Caco-2 (cell line): ENCODE results near the gene DUSP1. TPM values are rescaled to one million over a fixed set of nuclear protein-coding genes. Genes with fewer than 3 reads are reported as not detected.

Experiments used
- BruUV-seq: library from RNA; stranded (reverse); fragments of 400-500 nt; replicated peaks from 2 replicates; lab custom pipeline; 2021; lab: Mats Ljungman, UMichigan
- CTCF ChIA-PET: fragments of 300-600 bp; sonication (Branson Sonifier 250); formaldehyde crosslinking; loops from one replicate; lab custom pipeline; 2022; ENCODE audit warnings: antibody characterized with exemption; lab: Charles Lee
- POLR2A ChIA-PET: fragments of 300-600 bp; sonication (Branson Sonifier 250); formaldehyde crosslinking; loops from one replicate; lab custom pipeline; 2022; ENCODE audit warnings: antibody characterized with exemption; lab: Charles Lee
- DNase-seq, 2 experiments: peaks; one replicate each; pipeline versions ENCODE4 v3.0.0 to v3.0.0-alpha.2; 2020 to 2022
- H3K27me3 ChIP-seq: replicated peaks from 2 replicates; pipeline ENCODE4 v1.6.0; 2011; ENCODE audit warnings: low read length; ENCODE audit not compliant: control insufficient read depth, insufficient read depth
- H3K36me3 ChIP-seq: 2 replicates; pipeline ENCODE4 v1.5.1; 2011; ENCODE audit warnings: low read length; ENCODE audit not compliant: control insufficient read depth, insufficient read depth
- H3K4me1 ChIP-seq: fragments of 250-450 bp; sonication (Bioruptor Pico); 2 replicates; pipeline ENCODE4 v1.5.1; 2020; ENCODE audit warnings: mild to moderate bottlenecking
- H3K4me3 ChIP-seq: 2 replicates; pipeline ENCODE4 v1.5.1; 2011; ENCODE audit warnings: low read depth, mild to moderate bottlenecking, control low read depth, low read length
- H3K9me3 ChIP-seq: fragments of 250-450 bp; sonication (Bioruptor Pico); 2 replicates; pipeline ENCODE4 v1.5.1; 2020; ENCODE audit warnings: mild to moderate bottlenecking, moderate library complexity
- H3K27ac Mint-ChIP-seq: one replicate; pipeline ENCODE4 v1.8.0; 2022; ENCODE audit warnings: mixed read lengths; ENCODE audit not compliant: unreplicated experiment
- H3K27me3 Mint-ChIP-seq: one replicate; pipeline ENCODE4 v1.8.0; 2022; ENCODE audit warnings: mixed read lengths; ENCODE audit not compliant: insufficient read depth, unreplicated experiment
- H3K36me3 Mint-ChIP-seq: one replicate; pipeline ENCODE4 v1.8.0; 2022; ENCODE audit warnings: mild to moderate bottlenecking, mixed read lengths; ENCODE audit not compliant: insufficient read depth, unreplicated experiment
- H3K4me1 Mint-ChIP-seq: one replicate; pipeline ENCODE4 v1.8.0; 2022; ENCODE audit warnings: low read depth, mixed read lengths; ENCODE audit not compliant: unreplicated experiment
- H3K4me3 Mint-ChIP-seq: one replicate; pipeline ENCODE4 v1.8.0; 2022; ENCODE audit warnings: mild to moderate bottlenecking, moderate library complexity, mixed read lengths; ENCODE audit not compliant: unreplicated experiment
- H3K9me3 Mint-ChIP-seq: one replicate; pipeline ENCODE4 v1.8.0; 2022; ENCODE audit warnings: mixed read lengths; ENCODE audit not compliant: unreplicated experiment
- intact Hi-C: fragments of 100-400 bp; cut with micrococcal nuclease; formaldehyde crosslinking; loops from one replicate; pipeline ENCODE4 v1.10.0; 2022; ENCODE audit not compliant: unreplicated experiment
- total RNA-seq: library from RNA; stranded (reverse); gene quantifications from 2 replicates; pipeline ENCODE4 v1.2.3, GENCODE V29; 2022
- TF ChIP-seq, protein P1 (sequence below), 2 experiments: fragments of 200-600 bp in 1 of 2; IDR thresholded peaks; 1 replicate in 1 of 2; 2 replicates in 1 of 2; pipeline versions ENCODE4 v1.5.1 to v1.8.0; 2011 to 2022; ENCODE audit warnings: antibody characterized with exemption in 1 of 2, control low read depth in 1 of 2, inconsistent platforms in 1 of 2, low read depth in 1 of 2, low read length in 1 of 2, mild to moderate bottlenecking in 1 of 2, moderate library complexity in 1 of 2; ENCODE audit not compliant: insufficient read depth in 1 of 2, severe bottlenecking in 1 of 2, unreplicated experiment in 1 of 2

The DUSP1 gene
- total RNA-seq, 1 experiment from 2014 or later, result 28.3 TPM

DNA sequence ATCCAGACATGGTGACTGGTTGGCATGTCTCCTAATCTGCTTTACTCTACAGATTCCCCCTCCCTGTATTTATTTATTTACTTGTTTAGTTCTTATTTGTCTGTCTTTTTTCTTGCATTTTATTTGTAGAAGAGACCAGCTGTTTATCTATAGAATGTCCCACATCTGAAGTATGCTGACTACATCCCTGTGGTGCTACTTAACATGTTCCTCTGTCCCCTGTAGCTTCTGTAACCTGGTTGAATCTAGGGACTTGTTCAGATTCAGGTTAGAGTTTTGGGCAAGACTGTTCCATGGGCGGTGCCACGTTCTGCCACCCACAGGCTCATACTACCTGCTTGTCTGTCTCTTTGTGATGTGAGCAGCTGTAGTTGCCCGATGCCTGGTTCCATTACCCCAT lies 23.5 kb downstream of the DUSP1 start:
- Mint-ChIP-seq H3K9me3 (peaks cover 8% of the 10 kb centered on the region), H3K4me1 (peaks cover 7% of the 10 kb centered on the region), H3K4me3 (no peak overlapping the region), H3K27me3 (no peaks in the 10 kb centered on the region), H3K27ac (no peak overlapping the region), H3K36me3 (peaks cover 9% of the 10 kb centered on the region)
- Histone ChIP-seq H3K9me3 (no peaks in the 10 kb centered on the region), H3K4me3 (no peak overlapping the region), H3K27me3 (no peaks in the 10 kb centered on the region), H3K4me1 (no peaks in the 10 kb centered on the region), H3K36me3 (no peaks in the 10 kb centered on the region)
- no peak for DNase-seq
- TF ChIP-seq, protein P1, sequence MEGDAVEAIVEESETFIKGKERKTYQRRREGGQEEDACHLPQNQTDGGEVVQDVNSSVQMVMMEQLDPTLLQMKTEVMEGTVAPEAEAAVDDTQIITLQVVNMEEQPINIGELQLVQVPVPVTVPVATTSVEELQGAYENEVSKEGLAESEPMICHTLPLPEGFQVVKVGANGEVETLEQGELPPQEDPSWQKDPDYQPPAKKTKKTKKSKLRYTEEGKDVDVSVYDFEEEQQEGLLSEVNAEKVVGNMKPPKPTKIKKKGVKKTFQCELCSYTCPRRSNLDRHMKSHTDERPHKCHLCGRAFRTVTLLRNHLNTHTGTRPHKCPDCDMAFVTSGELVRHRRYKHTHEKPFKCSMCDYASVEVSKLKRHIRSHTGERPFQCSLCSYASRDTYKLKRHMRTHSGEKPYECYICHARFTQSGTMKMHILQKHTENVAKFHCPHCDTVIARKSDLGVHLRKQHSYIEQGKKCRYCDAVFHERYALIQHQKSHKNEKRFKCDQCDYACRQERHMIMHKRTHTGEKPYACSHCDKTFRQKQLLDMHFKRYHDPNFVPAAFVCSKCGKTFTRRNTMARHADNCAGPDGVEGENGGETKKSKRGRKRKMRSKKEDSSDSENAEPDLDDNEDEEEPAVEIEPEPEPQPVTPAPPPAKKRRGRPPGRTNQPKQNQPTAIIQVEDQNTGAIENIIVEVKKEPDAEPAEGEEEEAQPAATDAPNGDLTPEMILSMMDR (IDR thresholded peaks at IDR 0.05; ENCODE audit: insufficient read depth in 1 of 2, low read depth in 1 of 2, low read length in 1 of 2, severe bottlenecking in 1 of 2, unreplicated experiment in 1 of 2), result no peak
- intact Hi-C loops, result no loop called here
- POLR2A ChIA-PET, result no interaction called here
- CTCF ChIA-PET, result no interaction called here
- no TSS peak for BruUV-seq

DNA sequence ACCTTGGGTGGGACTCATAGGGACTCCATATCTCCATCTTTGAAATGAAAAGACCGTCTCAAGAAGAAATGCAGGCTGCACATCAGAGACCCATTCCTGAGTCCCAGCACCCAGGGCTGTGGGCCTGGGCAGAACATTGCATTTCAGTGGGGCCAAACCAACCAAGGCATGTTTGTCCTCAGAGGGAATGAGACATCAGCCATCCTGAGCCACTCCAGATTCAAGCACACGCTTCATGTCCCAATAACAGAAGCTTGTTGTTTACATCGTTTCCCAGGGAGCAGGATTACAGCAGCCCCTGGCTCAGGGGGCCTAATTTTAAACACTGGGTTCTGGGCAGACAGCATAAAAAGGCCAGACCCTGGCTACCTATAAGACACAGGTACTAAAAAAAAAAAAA lies 24.3 kb downstream of the DUSP1 start:
- no peak overlapping the region for H3K27ac Mint-ChIP-seq
- DNase-seq, result no peak
- no peaks in the 10 kb centered on the region for H3K36me3 ChIP-seq
- H3K27me3 ChIP-seq, result no peaks in the 10 kb centered on the region
- H3K36me3 Mint-ChIP-seq, result peaks cover 9% of the 10 kb centered on the region
- peaks cover 7% of the 10 kb centered on the region for H3K4me1 Mint-ChIP-seq
- no peak overlapping the region for H3K4me3 ChIP-seq
- BruUV-seq, result no TSS peak
- CTCF ChIA-PET, result interaction anchor here (1.1 kb wide), 1 partner anchor 14 kb away, joined by 6 read pairs; no protein-coding TSS in a partner anchor
- H3K9me3 Mint-ChIP-seq, result peaks cover 8% of the 10 kb centered on the region
- no peaks in the 10 kb centered on the region for H3K9me3 ChIP-seq
- POLR2A ChIA-PET, result no interaction called here
- H3K4me3 Mint-ChIP-seq, result no peak overlapping the region
- H3K4me1 ChIP-seq, result no peaks in the 10 kb centered on the region
- TF ChIP-seq, protein P1 (IDR thresholded peaks at IDR 0.05; ENCODE audit: insufficient read depth in 1 of 2, low read depth in 1 of 2, low read length in 1 of 2, severe bottlenecking in 1 of 2, unreplicated experiment in 1 of 2), result no peak
- no peaks in the 10 kb centered on the region for H3K27me3 Mint-ChIP-seq
- intact Hi-C loops, result no loop called here

DNA sequence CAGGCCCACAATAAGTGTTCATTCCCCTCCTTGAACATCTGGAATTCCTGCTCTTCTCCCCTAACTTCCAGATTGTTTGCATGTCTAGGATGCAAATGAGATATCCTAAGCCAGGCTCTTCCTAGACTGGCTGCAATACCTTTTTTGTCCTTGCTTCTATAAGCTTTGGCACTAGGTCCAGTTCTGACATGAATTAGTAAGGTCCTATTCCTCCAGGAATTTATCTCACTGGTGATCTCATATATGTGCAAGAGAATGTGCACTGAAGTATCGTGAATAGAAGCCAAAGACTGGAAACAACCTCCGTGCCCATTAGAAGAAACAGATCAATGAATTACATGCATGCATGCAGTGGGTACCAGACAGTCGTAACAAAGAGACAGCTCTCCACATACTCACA lies 25.2 kb downstream of the DUSP1 start:
- no peak for DNase-seq
- Mint-ChIP-seq H3K4me3 (no peak overlapping the region), H3K9me3 (peaks cover 8% of the 10 kb centered on the region), H3K4me1 (peaks cover 1% of the 10 kb centered on the region), H3K36me3 (peaks cover 5% of the 10 kb centered on the region), H3K27ac (no peak overlapping the region), H3K27me3 (no peaks in the 10 kb centered on the region)
- ChIA-PET CTCF (interaction anchor here (0.6 to 1.1 kb wide), 2 partner anchors 9 to 15 kb away, joined by 6 to 8 read pairs; no protein-coding TSS in a partner anchor), POLR2A (no interaction called here)
- no peak overlapping the region for H3K4me3 ChIP-seq
- H3K4me1 ChIP-seq, result no peaks in the 10 kb centered on the region
- no peaks in the 10 kb centered on the region for H3K9me3 ChIP-seq
- TF ChIP-seq, protein P1 (IDR thresholded peaks at IDR 0.05; ENCODE audit: insufficient read depth in 1 of 2, low read depth in 1 of 2, low read length in 1 of 2, severe bottlenecking in 1 of 2, unreplicated experiment in 1 of 2), result no peak
- H3K27me3 ChIP-seq, result no peaks in the 10 kb centered on the region
- H3K36me3 ChIP-seq, result no peaks in the 10 kb centered on the region
- intact Hi-C loops, result no loop called here
- no TSS peak for BruUV-seq
